IMR-90 (cell line): ENCODE results near the gene MEOX2. TPM values are rescaled to one million over a fixed set of nuclear protein-coding genes. Genes with fewer than 3 reads are reported as not detected.

Source experiments
- ATAC-seq: fragments of 200-7000 bp; cut with Tn5 transposase; 2 replicates; pipeline ENCODE4 v1.9.1; 2020; ENCODE audit warnings: low read depth, mild to moderate bottlenecking, moderate library complexity
- BruUV-seq: library from RNA; stranded (reverse); fragments of 400-500 nt; replicated peaks from 2 replicates; lab custom pipeline; 2021; lab: Mats Ljungman, UMichigan
- CTCF ChIA-PET: fragments of 300-600 bp; formaldehyde crosslinking; extraction: SDS; loops from one replicate; lab custom pipeline; 2021; ENCODE audit warnings: antibody characterized with exemption; lab: Yijun Ruan, JAX
- POLR2A ChIA-PET: fragments of 300-600 bp; sonication (Branson Sonifier 250); formaldehyde crosslinking; loops from one replicate; lab custom pipeline; 2022; ENCODE audit warnings: antibody characterized with exemption; ENCODE audit not compliant: unreplicated experiment; lab: Charles Lee
- DNase-seq: peaks from one replicate; pipeline ENCODE4 v3.0.0; 2013
- H2AFZ ChIP-seq: replicated peaks from 2 replicates; pipeline ENCODE3; 2013; ENCODE audit warnings: low read length, mild to moderate bottlenecking; ENCODE audit not compliant: poor library complexity
- H2AK5ac ChIP-seq: 2 replicates; pipeline ENCODE4 v1.6.1; 2013; ENCODE audit warnings: low read depth, low read length, inconsistent platforms
- H2AK9ac ChIP-seq: replicated peaks from 2 replicates; pipeline ENCODE3; 2013; ENCODE audit warnings: mild to moderate bottlenecking, low read depth, low read length, moderate library complexity; ENCODE audit not compliant: poor library complexity
- H2BK120ac ChIP-seq: 2 replicates; pipeline ENCODE4 v1.6.1; 2013; ENCODE audit warnings: low read depth, low read length, inconsistent platforms
- H2BK15ac ChIP-seq: 3 replicates; pipeline ENCODE4 v1.6.1; 2013; ENCODE audit warnings: low read depth, low read length, inconsistent platforms
- H2BK20ac ChIP-seq: 2 replicates; pipeline ENCODE4 v1.6.1; 2013; ENCODE audit warnings: low read depth, mild to moderate bottlenecking, inconsistent platforms, low read length, moderate library complexity
- H2BK5ac ChIP-seq: 2 replicates; pipeline ENCODE4 v1.6.1; 2013; ENCODE audit warnings: mild to moderate bottlenecking, low read depth, low read length, inconsistent platforms; ENCODE audit not compliant: poor library complexity, severe bottlenecking
- H3K14ac ChIP-seq: replicated peaks from 2 replicates; pipeline ENCODE4 v1.6.1; 2013; ENCODE audit warnings: low read depth, low read length, inconsistent platforms
- H3K18ac ChIP-seq: 2 replicates; pipeline ENCODE4 v1.6.1; 2013; ENCODE audit warnings: low read depth, low read length, control low read depth
- H3K23ac ChIP-seq: 2 replicates; pipeline ENCODE4 v1.6.1; 2013; ENCODE audit warnings: low read depth, low read length, inconsistent platforms
- H3K27ac ChIP-seq: 2 replicates; pipeline ENCODE4 v1.5.1; 2013; ENCODE audit warnings: mild to moderate bottlenecking, control low read depth, low read length; ENCODE audit not compliant: insufficient read depth
- H3K27me3 ChIP-seq: 2 replicates; pipeline ENCODE4 v1.6.1; 2013; ENCODE audit warnings: low read length; ENCODE audit not compliant: control insufficient read depth, insufficient read depth
- H3K36me3 ChIP-seq: 2 replicates; pipeline ENCODE4 v1.6.1; 2013; ENCODE audit warnings: low read length, mixed read lengths; ENCODE audit not compliant: control insufficient read depth, insufficient read depth
- H3K4ac ChIP-seq: 2 replicates; pipeline ENCODE4 v1.6.1; 2013; ENCODE audit warnings: low read depth, low read length, inconsistent platforms
- H3K4me1 ChIP-seq: 2 replicates; pipeline ENCODE4 v1.6.1; 2013; ENCODE audit warnings: low read length, mixed read lengths; ENCODE audit not compliant: control insufficient read depth, insufficient read depth
- H3K4me2 ChIP-seq: 2 replicates; pipeline ENCODE4 v1.6.1; 2013; ENCODE audit warnings: low read depth, mild to moderate bottlenecking, control low read depth, low read length, moderate library complexity
- H3K4me3 ChIP-seq: 2 replicates; pipeline ENCODE4 v1.5.1; 2013; ENCODE audit warnings: low read depth, mild to moderate bottlenecking, control low read depth, low read length, moderate library complexity; ENCODE audit not compliant: insufficient read depth
- H3K56ac ChIP-seq: 2 replicates; pipeline ENCODE4 v1.6.1; 2013; ENCODE audit warnings: low read length, inconsistent platforms; ENCODE audit not compliant: insufficient read depth; ENCODE audit errors: extremely low read depth
- H3K79me1 ChIP-seq, 2 experiments: 2 replicates each; pipeline ENCODE4 v1.6.1; 2013; ENCODE audit warnings: low read length in 2 of 2, inconsistent platforms in 1 of 2, low read depth in 1 of 2
- H3K9ac ChIP-seq: 2 replicates; pipeline ENCODE4 v1.6.1; 2013; ENCODE audit warnings: low read depth, low read length, control low read depth
- H3K9me1 ChIP-seq: 2 replicates; pipeline ENCODE4 v1.6.1; 2013; ENCODE audit warnings: low read length, inconsistent platforms; ENCODE audit not compliant: insufficient read depth
- H3K9me3 ChIP-seq: 2 replicates; pipeline ENCODE4 v1.6.1; 2013; ENCODE audit warnings: low read length; ENCODE audit not compliant: control insufficient read depth, insufficient read depth
- H4K20me1 ChIP-seq: 2 replicates; pipeline ENCODE4 v1.6.1; 2013; ENCODE audit warnings: low read length, inconsistent platforms; ENCODE audit not compliant: insufficient read depth
- H4K5ac ChIP-seq: 2 replicates; pipeline ENCODE4 v1.6.1; 2013; ENCODE audit warnings: mild to moderate bottlenecking, low read depth, low read length, control low read depth
- H4K8ac ChIP-seq, 2 experiments: 2 replicates each; pipeline ENCODE4 v1.6.1; 2013; ENCODE audit warnings: low read depth in 2 of 2, low read length in 2 of 2, control low read depth in 1 of 2, inconsistent platforms in 1 of 2
- H4K91ac ChIP-seq: 2 replicates; pipeline ENCODE4 v1.6.1; 2013; ENCODE audit warnings: low read depth, low read length, inconsistent platforms; ENCODE audit not compliant: insufficient read depth
- BHLHE40 ChIP-seq: fragments of 150-350 bp; IDR thresholded peaks from 2 replicates; pipeline ENCODE4 v1.6.1; 2016; ENCODE audit warnings: mild to moderate bottlenecking, low read depth, low read length
- CEBPB ChIP-seq: IDR thresholded peaks from 2 replicates; pipeline ENCODE4 v1.6.1; 2012; ENCODE audit warnings: low read depth, low read length, improper control_type of control experiment
- CHD1 ChIP-seq: IDR thresholded peaks from 2 replicates; pipeline ENCODE4 v1.6.1; 2012; ENCODE audit warnings: low read depth, low read length, improper control_type of control experiment
- FOS ChIP-seq: fragments of 150-350 bp; IDR thresholded peaks from 2 replicates; pipeline ENCODE4 v1.6.1; 2016; ENCODE audit warnings: low read depth, low read length
- MAFK ChIP-seq: IDR thresholded peaks from 2 replicates; pipeline ENCODE4 v1.6.1; 2012; ENCODE audit warnings: low read depth, low read length, improper control_type of control experiment
- MAZ ChIP-seq: IDR thresholded peaks from 2 replicates; pipeline ENCODE4 v1.6.1; 2012; ENCODE audit warnings: low read depth, mild to moderate bottlenecking, low read length, improper control_type of control experiment, moderate library complexity, borderline replicate concordance
- MXI1 ChIP-seq: IDR thresholded peaks from 2 replicates; pipeline ENCODE4 v1.6.1; 2012; ENCODE audit warnings: low read depth, mild to moderate bottlenecking, low read length, moderate library complexity, borderline replicate concordance
- NFE2L2 ChIP-seq: fragments of 150-350 bp; IDR thresholded peaks from 2 replicates; pipeline ENCODE4 v1.6.1; 2016; ENCODE audit warnings: low read depth, mild to moderate bottlenecking, low read length
- POLR2A ChIP-seq: IDR thresholded peaks from 2 replicates; pipeline ENCODE4 v1.6.1; 2012; ENCODE audit warnings: mild to moderate bottlenecking, low read depth, low read length
- RAD21 ChIP-seq: IDR thresholded peaks from 2 replicates; pipeline ENCODE4 v1.6.1; 2012; ENCODE audit warnings: low read length, improper control_type of control experiment
- SMC3 ChIP-seq: fragments of 150-350 bp; IDR thresholded peaks from 2 replicates; pipeline ENCODE4 v1.6.1; 2016; ENCODE audit warnings: low read depth, mild to moderate bottlenecking, antibody characterized with exemption, low read length, moderate library complexity
- WGBS, 2 experiments: methylation state at CpG; one replicate each; pipeline versions ENCODE4 v1.1.5 to v1.1.7; 2013; ENCODE audit warnings: missing lambda C conversion rate in 2 of 2; ENCODE audit not compliant: insufficient read length in 1 of 2; ENCODE audit errors: extremely low coverage in 2 of 2; 5-methylcytosine and 5-hydroxymethylcytosine counted together
- dilution Hi-C: fragments of 300-500 bp; cut with HindIII; formaldehyde crosslinking; loops from one replicate; pipeline ENCODE4 v1.14.3; 2018; ENCODE audit warnings: low sequenced_read_pairs; ENCODE audit not compliant: unreplicated experiment
- in situ Hi-C: fragments of 300-500 bp; cut with MboI; formaldehyde crosslinking; loops from 3 replicates; pipeline ENCODE4 v1.14.3; 2019; ENCODE audit warnings: low sequenced_read_pairs, inconsistent platforms, mixed read lengths
- intact Hi-C: fragments of 100-400 bp; cut with micrococcal nuclease; formaldehyde crosslinking; loops from 2 replicates; pipeline ENCODE4 v1.10.0; 2022
- polyA plus RNA-seq, 3 experiments: library from polyadenylated mRNA; depleted of rRNA; stranded (reverse); fragments of >200 nt; gene quantifications; 2 replicates each; pipeline ENCODE4 v1.2.3, GENCODE V29; 2012; ENCODE audit warnings: low replicate concordance in 1 of 3
- total RNA-seq: library from RNA; depleted of rRNA; stranded (reverse); fragments of >200 nt; gene quantifications from 2 replicates; pipeline ENCODE4 v1.2.3, GENCODE V29; 2012
- TF ChIP-seq, protein P1 (sequence below): fragments of 150-350 bp; IDR thresholded peaks from 2 replicates; pipeline ENCODE4 v1.6.1; 2016; ENCODE audit warnings: low read depth, mild to moderate bottlenecking, low read length, moderate library complexity, borderline replicate concordance
- TF ChIP-seq, protein P2 (sequence below): fragments of 150-350 bp; IDR thresholded peaks from 2 replicates; pipeline ENCODE4 v1.6.1; 2017; ENCODE audit warnings: mild to moderate bottlenecking, antibody characterized with exemption, low read length, low read depth
- TF ChIP-seq, protein P3 (sequence below): conservative IDR thresholded peaks from 2 replicates; pipeline ENCODE4 v1.5.1; 2012; ENCODE audit warnings: mild to moderate bottlenecking, low read depth, low read length, improper control_type of control experiment

MEOX2 gene
- total and polyA plus RNA-seq, 2 of the 4 experiments (the other 2 are of a cell fraction), result under 0.01 TPM; not detected in 1

DNA sequence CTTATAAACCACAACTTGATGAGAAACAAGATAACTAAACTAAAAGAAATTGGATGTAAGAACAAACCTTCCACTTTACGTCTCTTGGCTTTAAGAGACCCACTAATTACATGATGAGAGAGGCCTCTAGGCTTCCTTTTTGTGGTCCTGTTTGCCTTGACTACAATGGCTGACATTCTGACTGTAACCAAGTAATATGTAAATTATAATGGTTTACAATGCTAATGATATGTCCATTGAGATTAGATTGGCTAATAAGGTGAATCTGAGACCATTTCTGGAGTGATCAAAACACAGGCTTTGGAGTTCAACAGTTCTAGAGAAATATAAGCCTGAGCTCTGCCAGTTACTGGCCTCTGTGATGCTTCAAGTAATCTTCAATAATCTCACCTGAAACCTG, 85.3 kb downstream of the MEOX2 start:
- no peak overlapping the region for H2AFZ ChIP-seq
- dilution Hi-C loops, result no loop called here
- WGBS, 2 experiments, result no CpG with 5 or more reads among the region's 1 CpG

More for the DNA sequence above, 85.3 kb downstream of the MEOX2 start:
- Histone ChIP-seq H3K23ac (no peak overlapping the region), H4K91ac (no peak overlapping the region), H3K9me3 (peaks cover 5% of the 10 kb centered on the region), H3K56ac (no peak overlapping the region), H3K14ac (no peak overlapping the region), H3K27ac (no peak overlapping the region), H2BK5ac (no peak overlapping the region), H3K27me3 (no peaks in the 10 kb centered on the region), H3K4me1 (no peaks in the 10 kb centered on the region), H3K9ac (no peak overlapping the region), H3K4me3 (no peak overlapping the region), H4K5ac (no peak overlapping the region), H3K4ac (no peak overlapping the region), H3K79me1 (no peaks in the 10 kb centered on the region), H4K20me1 (no peaks in the 10 kb centered on the region), H2BK20ac (no peak overlapping the region), H2AK5ac (no peak overlapping the region), H2AK9ac (no peak overlapping the region), H3K36me3 (no peaks in the 10 kb centered on the region), H3K4me2 (no peak overlapping the region), H3K9me1 (no peaks in the 10 kb centered on the region), H4K8ac (no peak overlapping the region), H2BK15ac (no peak overlapping the region), H2BK120ac (no peak overlapping the region), H3K18ac (no peak overlapping the region)
- ATAC-seq (no peak), DNase-seq (no peak)
- TF ChIP-seq NFE2L2, result no peak
- TF ChIP-seq, protein P1, sequence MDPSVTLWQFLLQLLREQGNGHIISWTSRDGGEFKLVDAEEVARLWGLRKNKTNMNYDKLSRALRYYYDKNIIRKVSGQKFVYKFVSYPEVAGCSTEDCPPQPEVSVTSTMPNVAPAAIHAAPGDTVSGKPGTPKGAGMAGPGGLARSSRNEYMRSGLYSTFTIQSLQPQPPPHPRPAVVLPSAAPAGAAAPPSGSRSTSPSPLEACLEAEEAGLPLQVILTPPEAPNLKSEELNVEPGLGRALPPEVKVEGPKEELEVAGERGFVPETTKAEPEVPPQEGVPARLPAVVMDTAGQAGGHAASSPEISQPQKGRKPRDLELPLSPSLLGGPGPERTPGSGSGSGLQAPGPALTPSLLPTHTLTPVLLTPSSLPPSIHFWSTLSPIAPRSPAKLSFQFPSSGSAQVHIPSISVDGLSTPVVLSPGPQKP, result no peak
- no peak for TF ChIP-seq SMC3
- no peak for TF ChIP-seq MAZ
- TF ChIP-seq, protein P2, sequence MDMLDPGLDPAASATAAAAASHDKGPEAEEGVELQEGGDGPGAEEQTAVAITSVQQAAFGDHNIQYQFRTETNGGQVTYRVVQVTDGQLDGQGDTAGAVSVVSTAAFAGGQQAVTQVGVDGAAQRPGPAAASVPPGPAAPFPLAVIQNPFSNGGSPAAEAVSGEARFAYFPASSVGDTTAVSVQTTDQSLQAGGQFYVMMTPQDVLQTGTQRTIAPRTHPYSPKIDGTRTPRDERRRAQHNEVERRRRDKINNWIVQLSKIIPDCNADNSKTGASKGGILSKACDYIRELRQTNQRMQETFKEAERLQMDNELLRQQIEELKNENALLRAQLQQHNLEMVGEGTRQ, result no peak
- TF ChIP-seq CHD1, result no peak
- TF ChIP-seq, protein P3, sequence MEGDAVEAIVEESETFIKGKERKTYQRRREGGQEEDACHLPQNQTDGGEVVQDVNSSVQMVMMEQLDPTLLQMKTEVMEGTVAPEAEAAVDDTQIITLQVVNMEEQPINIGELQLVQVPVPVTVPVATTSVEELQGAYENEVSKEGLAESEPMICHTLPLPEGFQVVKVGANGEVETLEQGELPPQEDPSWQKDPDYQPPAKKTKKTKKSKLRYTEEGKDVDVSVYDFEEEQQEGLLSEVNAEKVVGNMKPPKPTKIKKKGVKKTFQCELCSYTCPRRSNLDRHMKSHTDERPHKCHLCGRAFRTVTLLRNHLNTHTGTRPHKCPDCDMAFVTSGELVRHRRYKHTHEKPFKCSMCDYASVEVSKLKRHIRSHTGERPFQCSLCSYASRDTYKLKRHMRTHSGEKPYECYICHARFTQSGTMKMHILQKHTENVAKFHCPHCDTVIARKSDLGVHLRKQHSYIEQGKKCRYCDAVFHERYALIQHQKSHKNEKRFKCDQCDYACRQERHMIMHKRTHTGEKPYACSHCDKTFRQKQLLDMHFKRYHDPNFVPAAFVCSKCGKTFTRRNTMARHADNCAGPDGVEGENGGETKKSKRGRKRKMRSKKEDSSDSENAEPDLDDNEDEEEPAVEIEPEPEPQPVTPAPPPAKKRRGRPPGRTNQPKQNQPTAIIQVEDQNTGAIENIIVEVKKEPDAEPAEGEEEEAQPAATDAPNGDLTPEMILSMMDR, result no peak
- TF ChIP-seq FOS, result no peak
- no peak for TF ChIP-seq RAD21
- no peak for TF ChIP-seq BHLHE40
- TF ChIP-seq MXI1, result no peak
- no peak for TF ChIP-seq CEBPB
- TF ChIP-seq MAFK, result no peak
- TF ChIP-seq POLR2A, result no peak
- CTCF ChIA-PET, result interaction anchor here (0.7 kb wide), 1 partner anchor 47 kb away, joined by 3 read pairs; no protein-coding TSS in a partner anchor
- POLR2A ChIA-PET, result no interaction called here
- in situ Hi-C loops (no loop called here), intact Hi-C loops (no loop called here)
- no TSS peak for BruUV-seq
